HG02678 (cell line): ENCODE data around the gene MRPS24.

ENCODE experiments used
- ATAC-seq: cut with Tn5 transposase; IDR thresholded peaks from one replicate; pipeline ENCODE4 v1.9.1; 2021; ENCODE audit warnings: mild to moderate bottlenecking, moderate library complexity; ENCODE audit not compliant: unreplicated experiment

MRPS24 gene

DNA sequence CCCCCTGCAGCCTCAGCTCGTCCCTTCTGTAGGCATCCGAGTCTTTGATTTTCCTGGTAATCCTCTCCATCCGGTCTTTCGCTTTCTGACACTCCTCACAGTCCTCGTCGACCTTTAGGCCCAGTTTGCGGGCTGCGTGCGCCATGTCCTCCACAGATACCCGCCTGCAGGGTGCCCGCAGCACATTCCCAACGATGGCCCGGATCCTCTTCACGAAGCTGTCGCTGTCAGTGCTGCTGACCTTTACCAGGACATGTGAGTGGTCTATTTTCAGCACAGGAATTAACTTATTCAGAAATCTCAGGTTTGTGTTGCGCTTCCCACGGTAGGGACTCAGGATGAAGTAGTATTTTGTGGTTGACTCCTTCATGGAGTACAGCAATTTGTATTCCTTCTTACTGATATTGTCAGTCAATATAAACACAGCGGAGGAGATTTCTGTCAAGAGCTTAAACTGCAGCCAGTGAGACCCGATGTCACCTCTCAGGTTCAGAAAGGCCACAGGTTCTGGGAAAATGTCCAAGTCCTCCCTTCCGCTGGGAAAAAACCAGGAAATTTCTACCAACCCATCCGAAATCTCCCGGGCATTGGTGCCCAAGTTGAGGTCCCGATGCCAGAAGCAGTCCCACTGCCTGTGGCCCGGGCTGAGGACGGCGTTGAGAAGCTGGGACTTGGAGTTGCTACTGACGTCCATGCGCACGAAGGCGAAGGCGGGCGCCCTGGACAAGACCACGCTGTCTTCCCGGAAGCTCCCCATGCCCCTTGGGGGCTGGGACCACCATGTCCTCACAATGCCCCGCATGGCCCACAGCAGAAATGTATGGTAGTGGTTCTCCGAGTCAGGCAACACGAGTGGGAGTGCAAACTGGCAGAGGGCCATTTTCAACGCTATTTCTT is 8.9 kb upstream of the MRPS24 start:
- ATAC-seq: no peak

DNA sequence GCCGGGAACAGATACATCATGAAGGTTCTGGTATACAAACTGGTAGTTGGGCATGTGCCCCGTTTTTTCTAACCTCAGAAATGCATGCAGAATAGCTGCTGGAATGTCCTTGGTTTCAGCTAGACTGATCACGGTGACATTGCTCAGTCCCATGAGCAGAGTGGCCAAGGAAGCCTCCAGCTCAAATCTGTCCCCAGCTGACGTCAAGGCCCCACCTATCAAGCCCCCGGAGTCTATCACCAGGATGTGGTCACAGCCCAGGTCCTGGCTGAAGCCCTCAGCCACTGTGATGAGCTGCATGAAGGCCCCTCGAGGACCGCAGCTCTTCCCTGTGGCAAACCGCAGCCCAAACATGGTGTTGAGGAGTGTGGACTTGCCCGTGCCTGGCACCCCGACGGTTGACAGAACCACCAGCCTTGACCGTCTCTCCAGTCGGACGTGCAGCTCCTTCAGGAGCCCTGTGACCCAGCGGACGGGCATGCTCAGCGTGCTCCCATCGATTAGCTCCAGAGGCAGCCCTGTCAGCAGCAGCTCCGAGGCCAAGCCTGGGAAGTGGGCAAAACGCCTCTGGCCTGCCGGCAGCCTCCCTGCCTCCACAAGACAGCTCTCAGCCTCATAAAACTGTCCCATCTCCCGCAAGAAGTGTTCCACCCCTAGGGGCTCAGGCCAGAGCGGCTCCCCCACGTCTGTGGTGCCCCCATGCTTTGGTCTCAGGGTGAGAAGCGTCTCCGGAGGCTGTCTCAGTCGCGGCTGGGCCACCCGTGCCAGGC is 7.8 kb upstream of the MRPS24 start:
- no peak for ATAC-seq

DNA sequence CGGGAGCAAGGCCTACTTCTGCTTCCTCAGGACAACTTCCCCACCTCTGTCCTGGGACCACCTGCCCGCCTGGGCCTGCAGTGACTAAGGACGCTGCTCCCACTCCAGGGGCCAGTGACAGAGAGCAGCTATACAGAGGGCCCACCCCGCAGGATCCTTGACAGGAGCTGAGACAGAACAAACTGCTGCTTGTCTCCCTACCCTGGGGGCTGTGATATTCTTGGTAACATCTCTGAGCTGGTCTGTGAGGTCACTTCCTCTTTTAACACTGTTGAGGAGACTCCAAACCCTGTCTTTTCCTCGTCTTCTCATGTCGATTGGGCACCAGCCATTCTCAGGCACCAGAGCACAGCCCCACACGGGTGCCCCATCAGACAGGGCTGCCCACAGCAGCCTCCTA is 6.9 kb upstream of the MRPS24 start:
- ATAC-seq: no peak

DNA sequence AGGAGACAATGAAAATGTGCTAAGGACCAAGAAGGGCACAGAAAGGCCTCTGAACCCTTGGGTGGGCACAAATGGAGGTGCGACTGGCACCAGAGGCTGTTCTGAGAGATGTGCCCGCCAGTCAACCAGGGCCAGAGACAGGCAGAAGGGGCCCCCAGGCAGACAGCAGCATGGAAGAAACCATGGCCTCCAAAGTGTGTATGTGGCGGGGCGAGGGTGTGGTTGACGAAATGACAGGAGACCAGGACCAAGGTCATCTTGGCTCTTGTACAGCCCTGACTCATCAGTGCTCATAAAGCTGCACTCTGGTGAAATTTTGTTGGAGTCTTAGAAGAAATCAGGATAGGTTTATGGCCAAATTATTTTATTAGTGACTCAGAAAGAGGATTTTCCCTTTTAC is 4.0 kb upstream of the MRPS24 start:
- ATAC-seq: no peak

DNA sequence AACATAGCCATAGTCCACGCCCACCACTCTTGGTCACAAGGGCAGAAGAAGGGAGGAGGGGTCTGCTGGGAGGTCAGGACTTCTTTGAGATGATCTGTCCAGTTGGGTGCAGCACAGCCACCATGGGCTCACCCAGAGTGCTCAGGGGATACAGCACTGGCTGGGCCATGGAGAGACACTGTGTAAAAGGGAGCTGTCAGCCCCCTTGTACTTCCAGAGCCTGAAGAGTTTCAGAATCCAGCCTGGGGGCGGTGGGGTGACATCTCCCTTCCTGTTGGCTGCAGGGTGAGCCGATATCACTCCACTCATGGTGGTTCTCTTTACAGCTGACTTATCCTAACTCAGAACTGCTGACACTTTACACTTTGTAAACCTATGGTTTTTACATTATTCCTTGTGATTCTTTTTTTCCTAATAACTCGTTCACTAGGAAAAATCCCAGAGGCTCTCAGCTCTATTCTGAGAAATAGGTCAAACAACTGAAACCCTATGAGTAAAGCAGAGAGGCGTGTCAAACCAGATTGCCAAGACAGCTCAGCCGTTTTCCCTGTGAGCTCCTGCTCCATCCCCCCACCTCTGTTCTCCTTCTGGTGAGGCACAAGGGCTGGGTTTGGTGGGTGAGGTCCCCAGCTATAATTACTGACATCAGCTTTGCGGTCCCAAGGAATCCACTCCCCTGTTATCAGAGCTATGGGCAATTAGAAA is 3.2 kb upstream of the MRPS24 start:
- no peak for ATAC-seq

- ATAC-seq: no peak
These were observed 1.7 kb upstream of the MRPS24 start for GRCh38 chr7:43871064-43871463.

DNA sequence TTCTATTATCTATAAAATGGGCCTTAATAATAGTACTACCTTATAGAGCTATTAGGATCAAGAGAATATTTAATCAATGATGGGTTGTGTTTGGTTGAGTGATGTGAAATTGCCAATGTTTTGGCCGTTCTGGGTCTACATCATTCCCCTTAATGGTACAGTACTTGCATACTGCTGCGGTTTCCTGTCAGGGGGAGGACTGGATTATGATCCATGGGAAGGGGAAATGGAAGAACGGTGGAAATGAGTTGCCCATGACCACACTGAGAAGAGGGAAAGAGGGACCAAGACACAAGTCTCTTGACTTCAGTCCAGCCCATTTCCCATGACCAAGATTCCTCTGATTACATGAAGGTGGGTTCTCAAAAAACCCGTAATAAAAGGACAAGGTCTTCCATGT is 999 bp upstream of the MRPS24 start:
- ATAC-seq: no peak

DNA sequence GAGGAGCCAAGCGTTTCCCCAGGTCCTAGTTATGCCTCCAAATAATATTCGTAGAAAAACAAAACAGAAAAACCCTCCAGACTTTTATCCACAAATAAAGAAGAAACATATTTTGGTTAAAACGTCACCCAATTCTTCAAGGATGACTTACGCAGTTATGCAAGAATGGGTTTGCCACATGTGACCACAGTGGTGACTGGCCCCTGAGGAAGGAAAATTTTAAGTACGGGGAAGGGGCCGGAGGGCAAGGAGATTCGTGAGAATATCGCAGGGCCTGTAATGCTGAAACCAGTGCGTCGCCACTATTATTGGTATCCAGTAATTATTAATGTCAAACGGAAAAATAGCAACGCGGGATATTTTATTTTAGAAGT is 537 bp upstream of the MRPS24 start:
- peak; percentile 7 for ATAC-seq

- ATAC-seq: peak; percentile 0
These were observed 674 bp downstream of the MRPS24 start for GRCh38 chr7:43868681-43869005.

GRCh38 chr7:43868181-43868580 is 1.1 kb downstream of the MRPS24 start:
- no peak for ATAC-seq

DNA sequence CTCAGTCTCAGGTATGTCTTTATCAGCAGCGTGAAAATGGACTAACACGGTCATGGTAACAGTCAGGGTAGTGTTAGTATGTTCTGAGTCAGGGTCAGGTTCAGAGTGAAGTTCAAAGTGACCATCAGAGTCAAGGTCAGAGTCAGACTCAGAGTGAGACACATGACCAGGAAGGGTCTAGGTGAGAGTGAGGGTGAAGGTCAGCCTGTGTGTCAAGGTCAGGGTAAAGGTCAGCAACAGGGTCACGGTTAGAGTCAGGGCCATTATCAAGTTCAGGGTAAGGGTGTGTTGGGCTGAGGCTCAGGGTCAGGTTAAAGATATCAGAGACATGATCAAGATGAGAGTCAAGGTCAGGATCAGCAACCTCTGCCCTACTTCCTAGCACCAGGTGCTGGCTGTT is 4.0 kb downstream of the MRPS24 start:
- ATAC-seq: no peak

DNA sequence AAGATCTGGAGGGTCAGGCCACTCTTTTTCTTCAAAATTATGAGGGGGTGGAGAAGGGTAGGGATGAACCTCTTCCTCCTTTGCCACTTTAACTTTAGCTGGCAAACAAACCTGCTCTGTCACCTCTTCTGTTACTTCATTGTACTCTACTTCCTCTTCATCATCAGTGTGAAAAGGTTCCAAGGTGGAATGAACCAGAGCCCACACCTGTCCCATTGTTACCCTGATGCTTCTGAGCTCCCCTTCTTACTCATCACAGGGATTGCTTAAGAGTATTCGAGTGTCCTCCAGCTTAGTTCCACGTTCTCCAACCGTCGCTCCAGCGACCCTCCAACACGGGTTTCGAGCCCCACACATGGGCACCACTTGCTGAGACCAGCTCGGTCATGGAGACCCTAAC is 5.2 kb downstream of the MRPS24 start:
- no peak for ATAC-seq

DNA sequence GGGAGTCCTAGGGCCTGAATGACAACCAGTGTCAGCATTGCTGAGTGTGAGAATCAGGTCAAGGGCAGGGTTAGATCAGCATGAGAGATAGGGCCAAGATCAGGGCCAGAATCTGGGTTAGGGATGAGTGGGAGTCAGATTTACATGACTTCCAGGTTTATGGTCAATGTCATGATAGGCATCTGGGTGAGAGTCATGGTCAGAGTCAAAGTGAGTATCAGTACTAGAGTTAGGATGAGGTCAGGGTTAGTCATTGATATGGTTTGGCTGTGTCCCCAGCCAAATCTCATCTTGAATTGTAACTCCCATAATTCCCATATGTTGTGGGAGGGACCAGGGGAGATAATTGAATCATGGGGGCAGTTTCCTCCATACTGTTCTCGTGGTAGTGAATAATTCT is 12.3 kb downstream of the MRPS24 start:
- no peak for ATAC-seq

- ATAC-seq: no peak
These were observed 13.0 kb downstream of the MRPS24 start for GRCh38 chr7:43856316-43856715.

DNA sequence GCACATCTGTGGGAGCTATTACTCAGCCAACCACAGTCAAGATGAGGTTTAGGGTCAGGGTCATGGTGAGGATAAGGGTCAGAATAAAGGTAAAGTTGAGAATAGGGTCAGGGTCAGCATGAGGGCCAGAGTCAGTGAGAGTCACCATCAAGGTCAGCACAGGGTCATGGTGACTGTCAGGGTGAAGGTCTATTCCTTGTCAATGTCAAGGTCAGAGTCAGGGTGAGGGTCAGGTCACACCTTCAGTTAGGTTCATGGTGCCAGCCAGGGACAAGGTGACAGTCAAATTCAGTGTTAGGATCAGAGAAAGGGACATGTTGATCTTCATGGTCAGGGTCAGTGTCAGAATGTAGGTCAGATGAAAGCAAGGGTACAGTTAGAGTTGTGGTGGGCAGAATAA is 14.1 kb downstream of the MRPS24 start:
- no peak for ATAC-seq

DNA sequence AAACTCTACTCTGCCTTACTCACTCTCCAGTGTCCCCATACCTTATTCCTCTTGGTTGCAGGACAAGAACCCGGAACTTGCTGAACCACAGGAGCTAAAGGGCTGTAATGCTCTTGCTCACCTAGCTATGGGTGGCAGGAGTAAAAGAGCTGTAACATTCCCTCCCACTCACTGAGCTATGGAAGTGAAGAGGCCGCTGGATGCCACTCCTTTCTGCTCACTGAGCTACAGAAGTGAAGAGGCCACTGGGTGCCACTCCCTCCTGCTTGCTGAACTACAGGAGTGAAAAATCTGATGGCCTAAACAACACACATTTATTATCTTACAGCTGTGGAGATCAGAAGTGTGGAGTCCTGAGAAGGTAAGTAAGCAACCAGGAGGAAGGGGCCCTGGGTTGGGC is 17.5 kb downstream of the MRPS24 start:
- no peak for ATAC-seq

GRCh38 chr7:43850348-43851116 is 18.8 kb downstream of the MRPS24 start:
- ATAC-seq: no peak

- ATAC-seq: no peak
These were observed 20.3 kb downstream of the MRPS24 start for GRCh38 chr7:43849047-43849446.

DNA sequence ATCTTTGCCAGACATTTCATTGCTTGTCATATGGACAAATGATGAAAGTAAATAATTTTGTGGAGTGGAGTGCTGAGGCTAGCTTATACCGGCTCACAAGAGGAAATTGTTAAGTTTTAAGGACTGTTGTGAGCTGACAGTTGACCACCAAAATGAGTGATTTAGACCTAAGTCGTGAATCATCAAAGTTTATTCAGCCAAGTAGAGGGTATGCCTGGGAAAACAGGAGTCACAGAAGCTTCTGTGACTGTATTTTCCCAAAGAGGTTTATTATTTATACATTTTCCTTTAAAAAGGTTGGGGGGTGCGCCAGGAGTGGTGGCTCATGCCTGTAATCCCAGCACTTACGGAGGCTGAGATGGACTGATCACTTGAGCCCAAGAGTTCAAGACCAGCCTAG is 21.8 kb downstream of the MRPS24 start:
- no peak for ATAC-seq

DNA sequence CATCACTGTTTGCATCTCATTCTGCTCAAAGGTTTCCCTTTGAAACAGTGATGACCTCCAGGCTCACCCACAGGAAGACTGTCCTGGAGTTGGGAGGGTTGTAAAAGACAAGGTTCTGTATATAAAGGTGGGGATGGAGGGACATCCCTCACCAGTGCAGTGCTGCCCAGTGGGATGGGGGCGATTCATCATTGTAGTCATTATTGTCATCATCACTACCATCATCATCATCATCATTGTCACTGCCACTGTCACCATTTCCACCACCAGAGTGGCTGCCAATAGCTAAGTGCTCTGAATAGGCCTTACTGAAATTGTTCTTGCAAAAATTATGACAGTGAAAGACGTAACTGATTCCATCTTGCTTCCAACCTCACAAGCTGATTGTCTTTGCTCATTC is 24.7 kb downstream of the MRPS24 start:
- no peak for ATAC-seq

- no peak for ATAC-seq
These were observed 25.1 kb downstream of the MRPS24 start for GRCh38 chr7:43844257-43844656.
